ACHN (cell line): ENCODE results near the gene TLX1.

Experiments
- DNase-seq: peaks from one replicate; pipeline ENCODE4 v3.0.0-alpha.2; 2015
- in situ Hi-C: cut with HindIII; loops from 2 replicates; pipeline ENCODE4 v1.10.0; 2017; ENCODE audit warnings: low sequenced_read_pairs, low pct_ligation_motif_present, low pct_unique_long_range_greater_than_20kb

TLX1 gene

GRCh38 chr10:101110856-101111523 lies 20.1 kb upstream of the TLX1 start:
- in situ Hi-C loops: no loop called here

GRCh38 chr10:101111547-101111946 lies 19.6 kb upstream of the TLX1 start:
- in situ Hi-C loops: no loop called here
- no peak for DNase-seq

More at GRCh38 chr10:101110856-101111523, 20.1 kb upstream of the TLX1 start:
- DNase-seq: no peak

GRCh38 chr10:101112799-101113594 lies 18.1 kb upstream of the TLX1 start:
- in situ Hi-C loops: no loop called here
- DNase-seq: no peak

- DNase-seq: no peak
- in situ Hi-C loops: no loop called here
Observed at GRCh38 chr10:101113890-101114403, 17.2 kb upstream of the TLX1 start.

GRCh38 chr10:101114646-101115045 lies 16.5 kb upstream of the TLX1 start:
- in situ Hi-C loops: no loop called here
- DNase-seq: no peak

GRCh38 chr10:101116754-101117153 lies 14.3 kb upstream of the TLX1 start:
- no peak for DNase-seq
- in situ Hi-C loops: no loop called here

GRCh38 chr10:101118031-101118430 lies 13.1 kb upstream of the TLX1 start:
- DNase-seq: no peak
- in situ Hi-C loops: no loop called here

- in situ Hi-C loops: no loop called here
Observed at GRCh38 chr10:101120520-101120883, 10.6 kb upstream of the TLX1 start.

GRCh38 chr10:101120884-101121653 lies 10.0 kb upstream of the TLX1 start:
- in situ Hi-C loops: no loop called here
- peak; percentile 16 for DNase-seq

More at GRCh38 chr10:101120520-101120883, 10.6 kb upstream of the TLX1 start:
- no peak for DNase-seq

- no peak for DNase-seq
- in situ Hi-C loops: no loop called here
Observed at GRCh38 chr10:101121654-101122031, 9.5 kb upstream of the TLX1 start.

GRCh38 chr10:101122270-101123084 lies 8.6 kb upstream of the TLX1 start:
- in situ Hi-C loops: no loop called here
- DNase-seq: no peak

GRCh38 chr10:101123085-101123814 lies 7.8 kb upstream of the TLX1 start:
- DNase-seq: no peak
- in situ Hi-C loops: no loop called here

- in situ Hi-C loops: no loop called here
- no peak for DNase-seq
Observed at GRCh38 chr10:101123815-101124617, 7.1 kb upstream of the TLX1 start.

GRCh38 chr10:101124933-101125332 lies 6.2 kb upstream of the TLX1 start:
- in situ Hi-C loops: no loop called here
- DNase-seq: no peak

GRCh38 chr10:101126684-101127628 lies 4.1 kb upstream of the TLX1 start:
- DNase-seq: no peak
- in situ Hi-C loops: no loop called here

- in situ Hi-C loops: no loop called here
Observed at GRCh38 chr10:101130141-101130540, 959 bp upstream of the TLX1 start.

More at GRCh38 chr10:101130141-101130540, 959 bp upstream of the TLX1 start:
- DNase-seq: no peak
